ENCODE results near the gene CC2D1A.

The CC2D1A gene

DNA sequence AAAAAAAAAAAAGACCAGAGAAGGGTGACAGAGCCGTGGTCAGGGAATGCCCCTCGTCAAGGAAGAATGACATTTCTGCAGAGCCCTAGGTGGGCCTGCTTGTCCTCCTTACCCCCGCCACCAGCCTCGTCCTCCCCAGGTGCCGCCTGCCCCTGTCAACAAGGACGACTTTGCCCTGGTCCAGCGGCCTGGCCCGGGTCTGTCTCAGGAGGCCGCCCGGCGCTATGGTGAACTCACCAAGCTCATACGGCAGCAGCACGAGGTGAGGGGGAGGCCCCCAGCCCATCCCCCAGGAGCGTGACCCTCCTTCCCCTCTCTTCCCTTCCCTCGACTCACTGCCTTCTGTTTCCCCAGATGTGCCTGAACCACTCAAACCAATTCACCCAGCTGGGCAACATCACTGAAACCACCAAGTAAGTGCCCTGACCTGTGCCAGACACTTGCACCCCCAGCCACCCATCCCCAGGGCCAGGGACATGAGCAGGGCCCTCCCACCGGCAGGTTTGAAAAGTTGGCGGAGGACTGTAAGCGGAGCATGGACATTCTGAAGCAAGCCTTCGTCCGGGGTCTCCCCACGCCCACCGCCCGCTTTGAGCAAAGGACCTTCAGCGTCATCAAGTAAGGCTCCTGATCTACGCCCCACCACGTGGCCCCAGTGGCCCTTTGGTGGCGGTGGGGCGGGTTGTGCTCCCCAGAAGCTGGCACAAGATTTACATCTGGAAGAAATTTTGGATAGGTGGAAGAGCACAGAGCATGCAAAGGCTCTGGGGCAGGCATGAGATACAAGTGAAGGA, 17.4 kb downstream of the CC2D1A start:
- Histone ChIP-seq H3K36me3 (replicated peaks; ENCODE audit: insufficient read depth, low read length) (0 out of 2 replicates have a peak, but pooled peaks cover 2% of the 10 kb centered on the region), H4K20me1 (ENCODE audit: insufficient read depth, low read length) (no peaks in the 10 kb centered on the region), H3K9me3 (replicated peaks; ENCODE audit: insufficient read depth, low read length) (no peaks in the 10 kb centered on the region), H3F3A (ENCODE audit: insufficient read depth, low read length) (no peaks in the 10 kb centered on the region), H3K4me3 (ENCODE audit: low read length) (no peak overlapping the region), H3K9me2 (replicated peaks; ENCODE audit: insufficient read depth, low read length) (no peaks in the 10 kb centered on the region), H3K4me2 (ENCODE audit: low read depth, low read length) (no peak overlapping the region), H3K27ac (ENCODE audit: low read length) (no peak overlapping the region), H2AFZ (ENCODE audit: low read length) (no peak overlapping the region), H3K79me2 (ENCODE audit: low read length) (no peaks in the 10 kb centered on the region), H3K4me1 (ENCODE audit: low read length) (no peaks in the 10 kb centered on the region), H3K9ac (ENCODE audit: low read length) (no peak overlapping the region), H3K27me3 (replicated peaks; ENCODE audit: insufficient read depth, low read length) (no peaks in the 10 kb centered on the region)
- no peak for DNase-seq
- TF ChIP-seq, protein P1, sequence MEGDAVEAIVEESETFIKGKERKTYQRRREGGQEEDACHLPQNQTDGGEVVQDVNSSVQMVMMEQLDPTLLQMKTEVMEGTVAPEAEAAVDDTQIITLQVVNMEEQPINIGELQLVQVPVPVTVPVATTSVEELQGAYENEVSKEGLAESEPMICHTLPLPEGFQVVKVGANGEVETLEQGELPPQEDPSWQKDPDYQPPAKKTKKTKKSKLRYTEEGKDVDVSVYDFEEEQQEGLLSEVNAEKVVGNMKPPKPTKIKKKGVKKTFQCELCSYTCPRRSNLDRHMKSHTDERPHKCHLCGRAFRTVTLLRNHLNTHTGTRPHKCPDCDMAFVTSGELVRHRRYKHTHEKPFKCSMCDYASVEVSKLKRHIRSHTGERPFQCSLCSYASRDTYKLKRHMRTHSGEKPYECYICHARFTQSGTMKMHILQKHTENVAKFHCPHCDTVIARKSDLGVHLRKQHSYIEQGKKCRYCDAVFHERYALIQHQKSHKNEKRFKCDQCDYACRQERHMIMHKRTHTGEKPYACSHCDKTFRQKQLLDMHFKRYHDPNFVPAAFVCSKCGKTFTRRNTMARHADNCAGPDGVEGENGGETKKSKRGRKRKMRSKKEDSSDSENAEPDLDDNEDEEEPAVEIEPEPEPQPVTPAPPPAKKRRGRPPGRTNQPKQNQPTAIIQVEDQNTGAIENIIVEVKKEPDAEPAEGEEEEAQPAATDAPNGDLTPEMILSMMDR (IDR thresholded peaks at IDR 0.05; ENCODE audit: low read length): no peak
- no peak for TF ChIP-seq EZH2phosphoT487 (IDR thresholded peaks at IDR 0.05; ENCODE audit: low read length)
- TF ChIP-seq EZH2 (optimal IDR thresholded peaks at IDR 0.05; ENCODE audit: low read depth, low read length): no peak

DNA sequence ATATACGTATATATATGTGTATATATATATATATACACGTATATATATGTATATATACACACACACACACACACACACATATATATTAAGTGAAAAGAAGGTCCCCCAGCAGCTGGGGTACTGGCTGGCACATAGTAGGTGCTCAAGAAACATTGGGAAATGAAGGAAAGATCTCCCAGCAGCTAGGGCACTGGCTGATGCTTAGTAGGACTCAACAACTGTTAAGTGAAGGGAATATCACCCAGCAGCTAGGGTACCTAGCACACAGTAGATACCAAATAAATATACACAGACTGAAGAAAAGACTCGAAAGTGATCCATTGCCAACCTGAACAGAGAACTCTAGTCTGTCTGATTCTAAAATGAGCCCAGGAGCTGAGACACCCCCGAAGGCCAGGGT, 20.0 kb downstream of the CC2D1A start:
- H4K20me1 ChIP-seq (ENCODE audit: insufficient read depth, low read length): no peaks in the 10 kb centered on the region
- H3K4me1 ChIP-seq (ENCODE audit: low read length): no peaks in the 10 kb centered on the region
- no peak overlapping the region for H3K4me3 ChIP-seq (ENCODE audit: low read length)
- DNase-seq: no peak
- H3K9me2 ChIP-seq (replicated peaks; ENCODE audit: insufficient read depth, low read length): no peaks in the 10 kb centered on the region
- no peaks in the 10 kb centered on the region for H3K9me3 ChIP-seq (replicated peaks; ENCODE audit: insufficient read depth, low read length)
- no peaks in the 10 kb centered on the region for H3K79me2 ChIP-seq (ENCODE audit: low read length)
- H3K27ac ChIP-seq (ENCODE audit: low read length): no peak overlapping the region
- H3K27me3 ChIP-seq (replicated peaks; ENCODE audit: insufficient read depth, low read length): no peaks in the 10 kb centered on the region
- H3K36me3 ChIP-seq (replicated peaks; ENCODE audit: insufficient read depth, low read length): 0 out of 2 replicates have a peak, but pooled peaks cover under 1% of the 10 kb centered on the region
- H3K9ac ChIP-seq (ENCODE audit: low read length): no peak overlapping the region
- TF ChIP-seq, protein P1 (IDR thresholded peaks at IDR 0.05; ENCODE audit: low read length): no peak
- TF ChIP-seq EZH2phosphoT487 (IDR thresholded peaks at IDR 0.05; ENCODE audit: low read length) (no peak), EZH2 (optimal IDR thresholded peaks at IDR 0.05; ENCODE audit: low read depth, low read length) (no peak)
- no peaks in the 10 kb centered on the region for H3F3A ChIP-seq (ENCODE audit: insufficient read depth, low read length)
- no peak overlapping the region for H2AFZ ChIP-seq (ENCODE audit: low read length)
- H3K4me2 ChIP-seq (ENCODE audit: low read depth, low read length): no peak overlapping the region

DNA sequence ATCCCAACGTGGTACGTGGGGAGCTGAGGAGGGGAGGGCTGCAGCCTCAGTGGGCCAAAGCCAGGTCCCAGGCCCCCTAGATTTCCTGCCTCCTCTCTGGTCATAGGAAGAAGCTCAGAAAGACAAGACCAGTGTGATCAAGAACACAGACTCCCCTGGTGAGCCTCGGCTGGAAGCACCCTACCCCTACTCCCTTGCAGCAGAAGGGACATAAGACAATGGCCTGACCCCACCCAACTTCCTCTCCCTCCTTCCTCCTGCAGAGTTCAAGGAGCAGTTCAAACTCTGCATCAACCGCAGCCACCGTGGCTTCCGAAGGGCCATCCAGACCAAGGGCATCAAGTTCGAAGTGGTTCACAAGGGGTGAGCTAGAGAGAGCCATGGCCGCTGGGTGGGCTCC, 20.7 kb downstream of the CC2D1A start:
- no peaks in the 10 kb centered on the region for H4K20me1 ChIP-seq (ENCODE audit: insufficient read depth, low read length)
- no peak for DNase-seq
- no peak overlapping the region for H3K4me3 ChIP-seq (ENCODE audit: low read length)
- H2AFZ ChIP-seq (ENCODE audit: low read length): no peak overlapping the region
- no peaks in the 10 kb centered on the region for H3K9me2 ChIP-seq (replicated peaks; ENCODE audit: insufficient read depth, low read length)
- H3K36me3 ChIP-seq (replicated peaks; ENCODE audit: insufficient read depth, low read length): no peaks in the 10 kb centered on the region
- no peak overlapping the region for H3K27ac ChIP-seq (ENCODE audit: low read length)
- H3K79me2 ChIP-seq (ENCODE audit: low read length): no peaks in the 10 kb centered on the region
- H3K4me2 ChIP-seq (ENCODE audit: low read depth, low read length): no peak overlapping the region
- no peaks in the 10 kb centered on the region for H3K27me3 ChIP-seq (replicated peaks; ENCODE audit: insufficient read depth, low read length)
- TF ChIP-seq EZH2phosphoT487 (IDR thresholded peaks at IDR 0.05; ENCODE audit: low read length) (no peak), EZH2 (optimal IDR thresholded peaks at IDR 0.05; ENCODE audit: low read depth, low read length) (no peak)
- TF ChIP-seq, protein P1 (IDR thresholded peaks at IDR 0.05; ENCODE audit: low read length): no peak
- H3K9ac ChIP-seq (ENCODE audit: low read length): no peak overlapping the region
- H3K9me3 ChIP-seq (replicated peaks; ENCODE audit: insufficient read depth, low read length): no peaks in the 10 kb centered on the region
- H3F3A ChIP-seq (ENCODE audit: insufficient read depth, low read length): no peaks in the 10 kb centered on the region
- no peaks in the 10 kb centered on the region for H3K4me1 ChIP-seq (ENCODE audit: low read length)

Measured in MM.1S (cell line).